HG02943 (cell line): Measurements from ENCODE around the gene PSMD7.
"Not testable (repeated sequence)": the region's sequence is repeated elsewhere in the genome, so short reads cannot be mapped to it uniquely, and the experiment has no call there.

ENCODE experiments used
- ATAC-seq: cut with Tn5 transposase; IDR thresholded peaks from one replicate; pipeline ENCODE4 v1.9.1; 2021; ENCODE audit warnings: mild to moderate bottlenecking, low read depth, moderate library complexity; ENCODE audit not compliant: unreplicated experiment

The PSMD7 gene

GRCh38 chr16:74291577-74292208 is 4.9 kb upstream of the PSMD7 start:
- ATAC-seq: no peak

DNA sequence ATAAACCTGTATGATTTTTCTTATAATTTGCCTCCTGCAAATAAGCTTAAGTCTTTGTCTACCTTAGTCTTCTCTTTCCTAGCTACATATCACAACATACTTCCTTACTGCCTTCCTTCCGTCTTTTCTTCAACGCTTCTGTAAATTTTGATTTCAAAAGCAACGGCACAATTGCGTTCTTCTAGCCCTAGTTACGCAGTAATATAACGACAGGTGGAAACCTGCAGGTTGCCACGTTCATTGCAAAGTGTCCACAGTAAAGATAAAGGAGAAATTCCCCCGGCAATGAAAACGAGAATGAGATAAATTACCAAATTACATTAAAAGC is 546 bp upstream of the PSMD7 start:
- ATAC-seq: peak; percentile 9

- peak; percentile 21 for ATAC-seq
Observed at GRCh38 chr16:74297145-74297665, 591 bp downstream of the PSMD7 start.

DNA sequence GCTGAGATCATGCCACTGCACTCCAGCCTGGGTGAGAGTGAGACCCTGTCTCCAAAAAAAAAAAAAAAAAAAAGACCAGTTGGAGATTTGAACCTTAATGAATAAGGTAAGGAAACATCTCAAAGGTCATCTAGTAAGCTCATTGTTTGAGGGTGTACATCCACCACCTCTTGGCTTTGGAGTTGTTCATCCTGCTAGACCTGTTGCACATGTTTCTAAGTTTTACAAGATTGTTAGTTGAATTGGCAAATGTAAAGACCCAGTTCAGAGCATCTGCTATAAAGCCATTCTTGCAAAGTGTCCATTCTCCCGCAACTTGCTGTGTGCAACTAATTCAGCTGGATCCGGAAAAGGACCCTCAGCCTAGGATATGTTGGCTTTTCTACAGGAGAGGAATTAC is 1.5 kb downstream of the PSMD7 start:
- no peak for ATAC-seq

- ATAC-seq: no peak
Observed at GRCh38 chr16:74302341-74302740, 5.7 kb downstream of the PSMD7 start.

DNA sequence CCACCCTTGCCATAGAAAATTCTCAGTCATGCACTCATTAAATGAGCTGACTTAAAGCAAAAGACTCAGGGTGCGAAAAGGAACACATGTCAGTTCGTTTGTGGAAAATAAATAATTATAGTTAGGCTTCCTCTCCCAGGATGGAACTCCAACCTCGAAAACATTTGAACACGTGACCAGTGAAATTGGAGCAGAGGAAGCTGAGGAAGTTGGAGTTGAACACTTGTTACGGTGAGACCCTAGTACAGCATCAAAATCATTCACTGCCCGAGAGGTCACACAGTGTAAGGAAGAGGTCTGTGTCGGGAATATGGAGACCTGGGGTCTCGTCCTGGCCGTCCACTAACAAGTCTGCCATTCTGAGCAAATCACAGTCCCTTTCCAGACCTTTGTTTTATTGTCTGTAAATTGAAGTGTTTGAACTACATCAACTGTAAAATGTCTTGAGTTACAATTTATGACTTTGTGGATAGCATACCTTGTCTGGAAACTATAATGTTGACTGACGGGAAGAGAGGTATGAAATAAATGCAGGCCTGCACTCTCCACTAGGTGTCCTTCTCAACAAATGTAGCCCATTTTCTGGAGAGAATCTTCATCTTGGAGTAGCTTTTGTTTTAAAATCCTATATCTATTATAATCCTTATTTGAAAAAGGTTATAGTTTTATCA is 7.7 kb downstream of the PSMD7 start:
- no peak for ATAC-seq

DNA sequence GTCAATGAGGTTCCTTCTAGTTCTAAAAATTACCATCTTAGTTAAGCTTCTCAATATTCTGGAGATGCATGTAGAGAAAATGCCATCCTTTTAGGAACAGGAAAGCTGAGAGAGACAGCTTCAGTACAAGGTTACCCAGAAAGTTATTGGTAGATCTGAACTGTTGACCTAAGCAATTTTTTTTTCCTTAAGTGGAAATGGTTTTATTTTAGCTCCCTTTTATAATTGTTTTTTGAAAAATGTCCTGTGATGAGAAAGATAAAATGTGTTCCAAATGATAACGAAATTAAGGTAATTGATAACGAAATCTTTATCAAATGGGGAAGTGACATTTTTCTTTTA is 8.2 kb downstream of the PSMD7 start:
- ATAC-seq: no peak

DNA sequence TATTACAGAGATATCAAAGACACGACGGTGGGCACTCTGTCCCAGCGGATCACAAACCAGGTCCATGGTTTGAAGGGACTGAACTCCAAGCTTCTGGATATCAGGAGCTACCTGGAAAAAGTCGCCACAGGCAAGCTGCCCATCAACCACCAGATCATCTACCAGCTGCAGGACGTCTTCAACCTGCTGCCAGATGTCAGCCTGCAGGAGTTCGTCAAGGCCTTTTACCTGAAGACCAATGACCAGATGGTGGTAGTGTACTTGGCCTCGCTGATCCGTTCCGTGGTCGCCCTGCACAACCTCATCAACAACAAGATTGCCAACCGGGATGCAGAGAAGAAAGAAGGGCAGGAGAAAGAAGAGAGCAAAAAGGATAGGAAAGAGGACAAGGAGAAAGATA is 8.7 kb downstream of the PSMD7 start:
- ATAC-seq: no peak

- no peak for ATAC-seq
Observed at GRCh38 chr16:74305978-74306784, 9.6 kb downstream of the PSMD7 start.

DNA sequence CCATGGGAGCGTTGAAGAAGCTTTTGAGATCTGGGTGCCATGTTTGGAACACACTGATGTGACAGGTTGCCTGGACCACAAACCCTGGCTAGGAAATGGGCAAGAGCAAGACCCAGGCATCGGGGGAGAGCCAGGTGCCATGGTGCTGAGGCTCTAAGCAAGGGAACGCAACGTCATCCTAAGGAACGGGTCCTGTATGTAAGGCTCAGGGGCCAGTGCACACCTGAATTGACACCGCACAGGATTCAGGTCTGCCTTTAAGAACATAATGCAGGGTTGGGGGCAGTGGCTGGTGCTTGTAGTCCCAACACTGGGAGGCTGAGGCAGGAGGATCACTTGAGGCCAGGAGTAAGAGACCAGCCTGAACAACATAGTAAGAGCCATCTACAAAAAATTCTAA is 10.8 kb downstream of the PSMD7 start:
- ATAC-seq: no peak

DNA sequence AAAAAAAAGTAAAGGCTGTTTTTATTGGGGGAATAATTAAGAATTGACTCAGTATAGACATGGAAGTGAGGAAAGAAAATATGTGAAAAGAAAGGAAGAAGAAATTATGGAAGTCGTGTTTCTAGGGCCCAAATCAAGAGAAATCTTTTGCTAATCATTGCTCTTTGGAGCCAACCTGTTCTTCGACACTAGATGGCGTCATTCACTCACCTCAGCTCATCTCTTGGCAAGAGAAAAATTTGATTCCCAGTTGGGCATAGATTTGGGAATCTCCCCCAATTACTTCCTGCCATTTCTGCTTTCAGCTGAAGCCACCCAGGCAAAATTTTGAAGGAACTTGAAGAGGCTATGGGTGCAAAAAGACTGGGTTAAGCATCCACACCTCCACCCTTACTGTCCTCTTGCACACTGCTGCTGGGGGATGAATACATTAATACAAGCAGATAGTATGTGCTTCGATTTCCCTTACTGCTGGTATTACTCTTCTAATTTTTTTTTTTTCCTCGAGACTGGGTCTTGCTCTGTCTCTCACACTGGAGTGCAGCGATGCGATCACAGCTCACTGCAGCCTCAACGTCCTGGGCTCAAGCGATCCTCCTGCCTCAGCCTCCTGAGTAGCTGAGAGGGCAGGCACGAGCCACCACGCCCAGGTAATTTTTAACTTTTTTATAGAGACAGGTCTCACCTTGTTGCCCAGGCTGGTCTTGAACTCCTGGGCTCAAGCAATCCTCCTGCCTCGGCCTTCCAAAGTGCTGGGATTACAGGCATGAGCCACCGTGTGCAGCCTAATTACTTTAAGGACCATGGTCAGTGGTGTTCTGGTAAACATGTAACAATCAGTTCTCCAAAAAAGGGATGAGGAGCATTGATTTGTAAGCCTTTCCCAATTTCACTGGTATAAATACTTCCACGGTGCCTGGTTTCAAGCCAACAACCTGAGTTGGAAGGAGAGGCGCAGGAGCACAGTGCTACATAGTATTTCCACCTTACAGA is 13.5 kb downstream of the PSMD7 start:
- no peak for ATAC-seq

DNA sequence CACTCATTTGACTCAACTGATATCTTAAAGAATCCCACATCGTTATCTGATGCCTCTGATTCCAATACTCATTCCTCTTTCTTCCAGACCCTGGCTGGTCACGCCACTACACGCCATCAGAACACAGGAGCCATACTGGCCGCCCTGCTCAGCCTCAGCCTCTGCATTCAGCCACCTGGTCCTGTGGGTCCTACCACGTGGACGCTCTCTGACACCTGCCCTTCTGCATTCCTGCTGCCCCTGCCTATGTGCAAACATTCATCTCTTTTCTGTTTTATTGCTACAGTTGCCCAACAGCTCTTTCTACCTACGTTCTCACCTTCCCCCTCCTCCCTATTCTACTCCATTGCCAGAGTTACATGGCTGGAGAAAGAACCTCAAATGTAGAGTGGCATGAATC is 18.4 kb downstream of the PSMD7 start:
- ATAC-seq: no peak

DNA sequence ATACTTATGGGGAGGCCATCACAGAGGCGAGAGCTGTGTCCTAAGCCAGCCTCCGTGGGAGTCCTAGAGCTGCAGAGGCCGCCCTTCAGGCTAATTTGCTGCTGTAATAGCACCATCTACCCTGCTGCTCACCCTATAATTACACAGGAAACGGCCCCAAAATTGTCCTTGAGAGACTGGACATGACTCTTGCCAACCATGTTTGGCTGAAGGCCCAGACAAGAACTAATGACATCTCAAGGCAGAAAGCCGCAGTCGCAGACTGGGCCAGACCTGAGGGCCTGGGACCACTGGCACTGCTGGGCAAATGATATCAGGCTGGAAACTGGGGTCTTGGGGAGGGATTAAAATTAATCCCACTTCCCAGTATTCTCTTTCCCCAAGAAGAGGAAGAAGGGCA is 24.1 kb downstream of the PSMD7 start:
- no peak for ATAC-seq

- ATAC-seq: no peak
Observed at GRCh38 chr16:74321356-74321755, 24.7 kb downstream of the PSMD7 start.

- ATAC-seq: no peak
Observed at GRCh38 chr16:74322301-74322710, 25.7 kb downstream of the PSMD7 start.

GRCh38 chr16:74324777-74325176 is 28.2 kb downstream of the PSMD7 start:
- not testable (repeated sequence) for ATAC-seq

GRCh38 chr16:74325641-74326040 is 29.0 kb downstream of the PSMD7 start:
- no peak for ATAC-seq

DNA sequence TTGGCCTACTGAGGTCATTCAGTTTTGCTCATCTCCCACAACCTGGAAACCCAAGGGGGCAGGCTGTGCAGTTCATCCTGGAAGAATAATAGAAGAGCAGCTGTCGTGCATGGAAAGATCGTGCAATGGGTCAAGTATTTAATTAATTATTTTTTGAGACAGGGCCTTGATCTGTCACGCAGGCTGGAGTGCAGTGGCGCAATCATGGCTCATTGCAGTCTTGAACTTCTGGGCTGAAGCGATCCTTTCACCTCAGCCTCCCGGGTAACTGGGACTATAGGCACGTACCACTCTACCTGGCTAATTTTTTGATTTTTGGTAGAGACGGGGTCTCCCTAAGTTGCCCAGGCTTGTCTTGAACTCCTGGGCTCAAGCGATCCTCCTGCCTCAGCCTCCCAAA is 31.7 kb downstream of the PSMD7 start:
- not testable (repeated sequence) for ATAC-seq

DNA sequence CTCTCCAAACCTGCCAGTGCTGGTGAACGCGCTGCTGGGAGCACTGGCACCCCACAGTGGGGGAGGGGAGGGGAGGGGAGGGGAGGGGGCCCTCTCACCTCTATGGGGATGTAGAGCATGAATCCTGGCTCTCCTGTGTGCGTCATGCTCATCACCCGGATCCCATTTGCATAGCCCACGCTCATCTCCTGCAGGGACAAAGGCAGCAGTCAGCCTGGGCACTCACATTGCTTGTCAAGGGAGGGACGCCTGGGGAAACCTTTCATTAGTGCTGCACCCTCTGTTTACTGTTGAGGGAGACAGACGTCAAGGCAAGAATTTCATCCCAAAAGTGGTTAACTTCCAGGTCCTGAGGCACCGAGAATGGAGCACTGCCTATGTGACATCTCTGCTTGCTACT is 35.9 kb downstream of the PSMD7 start:
- ATAC-seq: not testable (repeated sequence)

- not testable (repeated sequence) for ATAC-seq
Observed at GRCh38 chr16:74337506-74337905, 40.9 kb downstream of the PSMD7 start.
